Ascending aorta (tissue), 2 donors: ENCODE measurements around the gene GRM3. TPM values are rescaled to one million over a fixed set of nuclear protein-coding genes. Genes with fewer than 3 reads are reported as not detected.

Source experiments
- DNase-seq, 2 donors: peaks; one replicate each; pipeline ENCODE4 v3.0.0-alpha.2; 2019; ENCODE audit warnings: low spot score in 2 of 2
- H3K27ac ChIP-seq, 2 donors: fragments of 200-600 bp; sonication (generic); one replicate each; pipeline ENCODE4 v1.5.1; 2016 to 2017; ENCODE audit warnings: mild to moderate bottlenecking in 1 of 2
- H3K27me3 ChIP-seq: fragments of 200-600 bp; sonication (generic); one replicate; pipeline ENCODE4 v1.5.1; 2017
- H3K36me3 ChIP-seq, 2 donors: fragments of 200-600 bp; sonication (generic); one replicate each; pipeline ENCODE4 v1.5.1; 2016
- H3K4me1 ChIP-seq, 2 donors: fragments of 200-600 bp; sonication (generic); one replicate each; pipeline ENCODE4 v1.5.1; 2016 to 2017; ENCODE audit warnings: mild to moderate bottlenecking in 1 of 2
- H3K4me3 ChIP-seq, 2 donors: fragments of 200-600 bp; sonication (generic); one replicate each; pipeline ENCODE4 v1.5.1; 2016 to 2017; ENCODE audit warnings: mild to moderate bottlenecking in 1 of 2
- H3K9me3 ChIP-seq, 2 donors: fragments of 200-600 bp; sonication (generic); one replicate each; pipeline ENCODE4 v1.5.1; 2016
- CTCF ChIP-seq, 3 experiments: fragments of 200-600 bp in 2 of 3; fragments of 450-650 bp in 1 of 3; sonication (generic) in 2 of 3; IDR thresholded peaks; one replicate each; pipeline ENCODE4 v1.5.1; 2016 to 2019; ENCODE audit warnings: antibody characterized with exemption in 3 of 3, mild to moderate bottlenecking in 1 of 3, moderate library complexity in 1 of 3
- intact Hi-C: fragments of 100-400 bp; cut with DNase I; formaldehyde crosslinking; loops from one replicate; pipeline ENCODE4 v1.15.1; 2023
- total RNA-seq: library from RNA; depleted of rRNA; stranded (reverse); fragments of >200 nt; gene quantifications from one replicate; pipeline ENCODE4 v1.1.0, GENCODE V29; 2016

Gene GRM3
- total RNA-seq, 1 donor from 2014 or later, result not detected

- Histone ChIP-seq H3K27me3 (no peaks in the 10 kb centered on the region), H3K36me3 (no peaks in the 10 kb centered on the region), H3K27ac (no peak overlapping the region), H3K4me1 (no peaks in the 10 kb centered on the region), H3K9me3 (no peaks in the 10 kb centered on the region), H3K4me3 (no peak overlapping the region)
- TF ChIP-seq CTCF (IDR thresholded peaks at IDR 0.05), result no peak
- intact Hi-C loops, result no loop called here
- no peak for DNase-seq
Measured at GRCh38 chr7:86818903-86819302, 175.2 kb downstream of the GRM3 start.

- no peaks in the 10 kb centered on the region for H3K27me3 ChIP-seq
- intact Hi-C loops, result no loop called here
- no peak for TF ChIP-seq CTCF (IDR thresholded peaks at IDR 0.05)
- H3K9me3 ChIP-seq, result no peaks in the 10 kb centered on the region
- no peak overlapping the region for H3K27ac ChIP-seq
- H3K4me1 ChIP-seq, result no peaks in the 10 kb centered on the region
- no peak for DNase-seq
- H3K36me3 ChIP-seq, result no peaks in the 10 kb centered on the region
- no peak overlapping the region for H3K4me3 ChIP-seq
Measured at GRCh38 chr7:86823769-86824168, 180.1 kb downstream of the GRM3 start.

GRCh38 chr7:86825264-86825663 lies 181.6 kb downstream of the GRM3 start:
- H3K36me3 ChIP-seq, result no peaks in the 10 kb centered on the region
- H3K27me3 ChIP-seq, result no peaks in the 10 kb centered on the region
- H3K27ac ChIP-seq, result no peak overlapping the region
- H3K9me3 ChIP-seq, result no peaks in the 10 kb centered on the region
- no peaks in the 10 kb centered on the region for H3K4me1 ChIP-seq
- no peak for TF ChIP-seq CTCF (IDR thresholded peaks at IDR 0.05)
- no peak for DNase-seq
- intact Hi-C loops, result no loop called here
- no peak overlapping the region for H3K4me3 ChIP-seq

GRCh38 chr7:86826948-86827347 lies 183.2 kb downstream of the GRM3 start:
- no peak for DNase-seq
- no peaks in the 10 kb centered on the region for H3K36me3 ChIP-seq
- TF ChIP-seq CTCF (IDR thresholded peaks at IDR 0.05), result no peak
- intact Hi-C loops, result no loop called here
- H3K4me1 ChIP-seq, result no peaks in the 10 kb centered on the region
- no peaks in the 10 kb centered on the region for H3K27me3 ChIP-seq
- no peaks in the 10 kb centered on the region for H3K9me3 ChIP-seq
- H3K27ac ChIP-seq, result no peak overlapping the region
- H3K4me3 ChIP-seq, result no peak overlapping the region

- Histone ChIP-seq H3K4me1 (no peaks in the 10 kb centered on the region), H3K27ac (no peak overlapping the region), H3K27me3 (no peaks in the 10 kb centered on the region), H3K9me3 (no peaks in the 10 kb centered on the region), H3K36me3 (no peaks in the 10 kb centered on the region), H3K4me3 (no peak overlapping the region)
- TF ChIP-seq CTCF (IDR thresholded peaks at IDR 0.05), result no peak
- intact Hi-C loops, result no loop called here
- DNase-seq, result no peak
Measured at GRCh38 chr7:86833360-86833759, 189.7 kb downstream of the GRM3 start.

GRCh38 chr7:86837235-86837634 lies 193.5 kb downstream of the GRM3 start:
- Histone ChIP-seq H3K27ac (no peak overlapping the region), H3K4me1 (no peaks in the 10 kb centered on the region), H3K4me3 (no peak overlapping the region), H3K36me3 (no peaks in the 10 kb centered on the region), H3K9me3 (no peaks in the 10 kb centered on the region), H3K27me3 (no peaks in the 10 kb centered on the region)
- TF ChIP-seq CTCF (IDR thresholded peaks at IDR 0.05), result no peak
- intact Hi-C loops, result no loop called here
- DNase-seq, result no peak
